GM23338 (cell line): ENCODE results near the gene LMO1. TPM values are rescaled to one million over a fixed set of nuclear protein-coding genes. Genes with fewer than 3 reads are reported as not detected.

Experiments used
- ATAC-seq: fragments of 200-7000 bp; cut with Tn5 transposase; 3 replicates; pipeline ENCODE4 v1.9.1; 2020
- DNase-seq: peaks from one replicate; pipeline ENCODE4 v3.0.0-alpha.2; 2015; ENCODE audit warnings: low spot score
- H2AFZ ChIP-seq: fragments of 200-600 bp; sonication (generic); 2 replicates; pipeline ENCODE4 v1.8.0; 2016; ENCODE audit warnings: antibody characterized with exemption, mild to moderate bottlenecking, moderate library complexity
- H3F3A ChIP-seq: fragments of 200-600 bp; sonication (generic); replicated peaks from 2 replicates; pipeline ENCODE4 v1.8.0; 2017; ENCODE audit warnings: antibody characterized with exemption, mixed run types, low read depth
- H3K27ac ChIP-seq: fragments of 200-600 bp; sonication (generic); 2 replicates; pipeline ENCODE4 v1.6.1; 2016; ENCODE audit warnings: low read depth
- H3K27me3 ChIP-seq: fragments of 200-600 bp; sonication (generic); 2 replicates; pipeline ENCODE4 v1.8.0; 2016; ENCODE audit warnings: mild to moderate bottlenecking, mixed run types, moderate library complexity; ENCODE audit not compliant: insufficient read depth
- H3K36me3 ChIP-seq: fragments of 200-600 bp; sonication (generic); 2 replicates; pipeline ENCODE4 v1.8.0; 2016; ENCODE audit warnings: mild to moderate bottlenecking; ENCODE audit not compliant: insufficient read depth
- H3K4me1 ChIP-seq: fragments of 200-600 bp; sonication (generic); 2 replicates; pipeline ENCODE4 v1.8.0; 2016; ENCODE audit warnings: mild to moderate bottlenecking, moderate library complexity; ENCODE audit not compliant: insufficient read depth
- H3K4me2 ChIP-seq: fragments of 200-600 bp; sonication (generic); 2 replicates; pipeline ENCODE4 v1.7.1; 2017; ENCODE audit warnings: mixed run types
- H3K4me3 ChIP-seq: fragments of 200-600 bp; sonication (generic); 2 replicates; pipeline ENCODE4 v1.6.1; 2016; ENCODE audit warnings: mixed run types
- H3K79me2 ChIP-seq: fragments of 200-600 bp; sonication (generic); replicated peaks from 2 replicates; pipeline ENCODE4 v1.8.0; 2017; ENCODE audit warnings: mild to moderate bottlenecking; ENCODE audit not compliant: insufficient read depth
- H3K9me2 ChIP-seq: fragments of 200-600 bp; sonication (generic); 2 replicates; pipeline ENCODE4 v1.8.0; 2017; ENCODE audit not compliant: insufficient read depth
- H4K20me1 ChIP-seq: fragments of 200-600 bp; sonication (generic); replicated peaks from 2 replicates; pipeline ENCODE4 v1.8.0; 2017; ENCODE audit warnings: mild to moderate bottlenecking; ENCODE audit not compliant: insufficient read depth
- H3K27ac Mint-ChIP-seq: 2 replicates; pipeline ENCODE4 v1.8.0; 2020; ENCODE audit warnings: inconsistent platforms, mild to moderate bottlenecking, moderate library complexity, mixed read lengths
- H3K27me3 Mint-ChIP-seq: 3 replicates; pipeline ENCODE4 v1.8.0; 2022; ENCODE audit warnings: low read depth, mild to moderate bottlenecking, moderate library complexity, mixed read lengths, inconsistent platforms; ENCODE audit not compliant: insufficient read depth, poor library complexity
- H3K36me3 Mint-ChIP-seq: 3 replicates; pipeline ENCODE4 v1.8.0; 2021; ENCODE audit warnings: low read depth, mild to moderate bottlenecking, inconsistent platforms, moderate library complexity, mixed read lengths
- H3K4me1 Mint-ChIP-seq: 3 replicates; pipeline ENCODE4 v1.8.0; 2020; ENCODE audit warnings: mild to moderate bottlenecking, inconsistent platforms, mixed read lengths
- H3K4me3 Mint-ChIP-seq: 3 replicates; pipeline ENCODE4 v1.8.0; 2021; ENCODE audit warnings: moderate library complexity, mild to moderate bottlenecking, inconsistent platforms, mixed read lengths
- H3K9me3 Mint-ChIP-seq: 3 replicates; pipeline ENCODE4 v1.8.0; 2020; ENCODE audit warnings: moderate library complexity, mild to moderate bottlenecking, inconsistent platforms, mixed read lengths
- EZH2 ChIP-seq: fragments of 200-600 bp; sonication (generic); IDR thresholded peaks from one replicate; pipeline ENCODE4 v1.8.0; 2017; ENCODE audit warnings: antibody characterized with exemption, mild to moderate bottlenecking, low read depth; ENCODE audit not compliant: unreplicated experiment
- EZH2phosphoT487 ChIP-seq: fragments of 200-600 bp; sonication (generic); IDR thresholded peaks from one replicate; pipeline ENCODE4 v1.8.1; 2018; ENCODE audit warnings: antibody characterized with exemption; ENCODE audit not compliant: unreplicated experiment
- JUNB ChIP-seq: IDR thresholded peaks from one replicate; pipeline ENCODE4 v1.6.1; 2016; ENCODE audit warnings: antibody characterized with exemption; ENCODE audit not compliant: unreplicated experiment
- NANOG ChIP-seq: IDR thresholded peaks from 2 replicates; pipeline ENCODE4 v1.6.1; 2016; ENCODE audit warnings: antibody characterized with exemption, borderline replicate concordance
- POLR2AphosphoS5 ChIP-seq: IDR thresholded peaks from 2 replicates; pipeline ENCODE4 v1.6.1; 2016; ENCODE audit warnings: antibody characterized with exemption, low read depth
- REST ChIP-seq: IDR thresholded peaks from one replicate; pipeline ENCODE4 v1.6.1; 2018; ENCODE audit warnings: antibody characterized with exemption; ENCODE audit not compliant: unreplicated experiment
- STAT1 ChIP-seq: IDR thresholded peaks from one replicate; pipeline ENCODE4 v1.6.1; 2016; ENCODE audit warnings: antibody characterized with exemption; ENCODE audit not compliant: unreplicated experiment
- ZNF114 ChIP-seq: fragments of 250-450 bp; sonication (Bioruptor Pico); IDR thresholded peaks from 2 replicates; pipeline ENCODE4 v1.5.0; 2020; ENCODE audit warnings: mild to moderate bottlenecking, moderate library complexity
- ZNF331 ChIP-seq: fragments of 250-450 bp; sonication (Bioruptor Pico); IDR thresholded peaks from 2 replicates; pipeline ENCODE4 v1.5.0; 2020; ENCODE audit warnings: low read depth, mild to moderate bottlenecking, moderate library complexity
- polyA plus RNA-seq: library from polyadenylated mRNA; unstranded; fragments of >200 nt; fragmentation: Nextera tagmentation; extraction: Ambion mirVana; gene quantifications from 2 replicates; pipeline ENCODE4 v1.2.1, GENCODE V29; 2016
- total RNA-seq: library from RNA; depleted of rRNA; stranded (reverse); fragments of >200 nt; shearing (Covaris generic); gene quantifications from 2 replicates; pipeline ENCODE4 v1.2.3, GENCODE V29; 2014
- TF ChIP-seq, protein P1 (sequence below), 2 experiments: fragments of 200-600 bp in 1 of 2; sonication (generic) in 1 of 2; conservative IDR thresholded peaks; 2 replicates each; pipeline versions ENCODE4 v1.5.1 to v1.6.1; 2016 to 2017; ENCODE audit warnings: antibody characterized with exemption in 2 of 2, low read depth in 2 of 2, mild to moderate bottlenecking in 2 of 2, moderate library complexity in 1 of 2
- TF ChIP-seq, protein P2 (sequence below): IDR thresholded peaks from 2 replicates; pipeline ENCODE4 v1.6.1; 2016; ENCODE audit warnings: antibody characterized with exemption
- TF ChIP-seq, protein P3 (sequence below): fragments of 250-450 bp; sonication (Bioruptor Pico); IDR thresholded peaks from 2 replicates; pipeline ENCODE4 v1.5.0; 2020; ENCODE audit warnings: mild to moderate bottlenecking, moderate library complexity

LMO1 gene
- total and polyA plus RNA-seq, 2 experiments from 2014 or later: 0.40 TPM; not detected in 1

DNA sequence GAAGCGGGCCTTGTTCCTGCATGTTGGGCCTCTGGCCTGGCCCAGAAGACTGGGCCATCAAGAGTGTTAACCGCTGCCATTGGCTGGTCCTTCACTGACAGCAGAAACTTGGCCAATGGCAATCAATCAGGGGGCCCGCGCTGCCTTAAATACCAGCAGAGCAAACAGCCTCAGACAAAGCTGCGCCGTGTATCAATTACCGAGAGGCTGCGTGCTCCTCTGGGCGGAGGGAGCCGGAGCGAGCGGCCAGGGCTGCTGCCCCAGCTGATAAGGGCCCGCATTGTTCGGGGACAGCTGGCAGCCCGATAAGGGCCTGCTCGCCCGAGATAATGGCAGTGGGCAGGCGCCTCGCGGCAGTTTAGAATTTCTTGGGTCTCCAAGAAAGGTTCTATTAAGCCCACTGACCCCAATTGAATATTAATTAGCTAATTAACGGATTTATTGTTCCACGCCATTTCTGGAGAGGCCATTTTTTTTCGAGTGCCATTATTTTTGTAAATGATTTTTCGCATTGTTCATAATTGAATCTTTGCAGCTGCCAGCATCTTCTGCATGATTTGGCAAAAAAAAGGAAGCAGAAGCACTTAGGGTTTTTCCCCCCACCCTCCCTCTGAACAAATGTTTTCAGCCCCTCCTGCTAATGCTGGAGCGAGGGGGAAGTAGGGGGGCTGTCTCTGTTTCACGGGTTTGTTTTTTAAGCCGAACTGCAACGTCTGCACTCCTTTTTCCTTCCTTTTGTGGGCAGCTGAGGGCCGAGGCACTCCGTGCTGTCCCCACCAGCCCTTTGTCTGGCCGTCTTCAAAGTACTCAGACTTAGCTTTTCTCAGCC, 57.2 kb downstream of the LMO1 start (continued):
- TF ChIP-seq REST (no peak), NANOG (no peak), EZH2 (no peak), POLR2AphosphoS5 (no peak), ZNF331 (CRISPR knock-in tag) (no peak), ZNF114 (CRISPR knock-in tag) (no peak), JUNB (no peak), STAT1 (no peak)
- TF ChIP-seq, protein P1, sequence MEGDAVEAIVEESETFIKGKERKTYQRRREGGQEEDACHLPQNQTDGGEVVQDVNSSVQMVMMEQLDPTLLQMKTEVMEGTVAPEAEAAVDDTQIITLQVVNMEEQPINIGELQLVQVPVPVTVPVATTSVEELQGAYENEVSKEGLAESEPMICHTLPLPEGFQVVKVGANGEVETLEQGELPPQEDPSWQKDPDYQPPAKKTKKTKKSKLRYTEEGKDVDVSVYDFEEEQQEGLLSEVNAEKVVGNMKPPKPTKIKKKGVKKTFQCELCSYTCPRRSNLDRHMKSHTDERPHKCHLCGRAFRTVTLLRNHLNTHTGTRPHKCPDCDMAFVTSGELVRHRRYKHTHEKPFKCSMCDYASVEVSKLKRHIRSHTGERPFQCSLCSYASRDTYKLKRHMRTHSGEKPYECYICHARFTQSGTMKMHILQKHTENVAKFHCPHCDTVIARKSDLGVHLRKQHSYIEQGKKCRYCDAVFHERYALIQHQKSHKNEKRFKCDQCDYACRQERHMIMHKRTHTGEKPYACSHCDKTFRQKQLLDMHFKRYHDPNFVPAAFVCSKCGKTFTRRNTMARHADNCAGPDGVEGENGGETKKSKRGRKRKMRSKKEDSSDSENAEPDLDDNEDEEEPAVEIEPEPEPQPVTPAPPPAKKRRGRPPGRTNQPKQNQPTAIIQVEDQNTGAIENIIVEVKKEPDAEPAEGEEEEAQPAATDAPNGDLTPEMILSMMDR (conservative IDR thresholded peaks at IDR 0.05; ENCODE audit: low read depth in 2 of 2): no peak
- TF ChIP-seq, protein P2, sequence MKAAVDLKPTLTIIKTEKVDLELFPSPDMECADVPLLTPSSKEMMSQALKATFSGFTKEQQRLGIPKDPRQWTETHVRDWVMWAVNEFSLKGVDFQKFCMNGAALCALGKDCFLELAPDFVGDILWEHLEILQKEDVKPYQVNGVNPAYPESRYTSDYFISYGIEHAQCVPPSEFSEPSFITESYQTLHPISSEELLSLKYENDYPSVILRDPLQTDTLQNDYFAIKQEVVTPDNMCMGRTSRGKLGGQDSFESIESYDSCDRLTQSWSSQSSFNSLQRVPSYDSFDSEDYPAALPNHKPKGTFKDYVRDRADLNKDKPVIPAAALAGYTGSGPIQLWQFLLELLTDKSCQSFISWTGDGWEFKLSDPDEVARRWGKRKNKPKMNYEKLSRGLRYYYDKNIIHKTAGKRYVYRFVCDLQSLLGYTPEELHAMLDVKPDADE: no peak

- Mint-ChIP-seq H3K4me3 (no peak overlapping the region), H3K36me3 (no peaks in the 10 kb centered on the region), H3K27me3 (peaks cover 11% of the 10 kb centered on the region), H3K27ac (no peak overlapping the region; the same call in 1 of the 2 replicates), H3K4me1 (peaks cover 18% of the 10 kb centered on the region), H3K9me3 (no peaks in the 10 kb centered on the region)
- DNase-seq (no peak), ATAC-seq (no peak)
- H3K4me1 ChIP-seq: no peaks in the 10 kb centered on the region
- H4K20me1 ChIP-seq: no peaks in the 10 kb centered on the region
- H3K36me3 ChIP-seq: no peaks in the 10 kb centered on the region
- H3K27ac ChIP-seq: no peak overlapping the region
- H3F3A ChIP-seq: no peaks in the 10 kb centered on the region
- no peak overlapping the region for H3K4me3 ChIP-seq
- H3K79me2 ChIP-seq: no peaks in the 10 kb centered on the region
- H2AFZ ChIP-seq: peak overlapping the region; percentile 99
- H3K4me2 ChIP-seq: no peak overlapping the region
- 0 out of 2 replicates have a peak, but pooled peaks cover 6% of the 10 kb centered on the region for H3K9me2 ChIP-seq
- H3K27me3 ChIP-seq: no peaks in the 10 kb centered on the region
- no peak for TF ChIP-seq ZNF114 (CRISPR knock-in tag)
- TF ChIP-seq EZH2phosphoT487: no peak
- TF ChIP-seq, protein P3, sequence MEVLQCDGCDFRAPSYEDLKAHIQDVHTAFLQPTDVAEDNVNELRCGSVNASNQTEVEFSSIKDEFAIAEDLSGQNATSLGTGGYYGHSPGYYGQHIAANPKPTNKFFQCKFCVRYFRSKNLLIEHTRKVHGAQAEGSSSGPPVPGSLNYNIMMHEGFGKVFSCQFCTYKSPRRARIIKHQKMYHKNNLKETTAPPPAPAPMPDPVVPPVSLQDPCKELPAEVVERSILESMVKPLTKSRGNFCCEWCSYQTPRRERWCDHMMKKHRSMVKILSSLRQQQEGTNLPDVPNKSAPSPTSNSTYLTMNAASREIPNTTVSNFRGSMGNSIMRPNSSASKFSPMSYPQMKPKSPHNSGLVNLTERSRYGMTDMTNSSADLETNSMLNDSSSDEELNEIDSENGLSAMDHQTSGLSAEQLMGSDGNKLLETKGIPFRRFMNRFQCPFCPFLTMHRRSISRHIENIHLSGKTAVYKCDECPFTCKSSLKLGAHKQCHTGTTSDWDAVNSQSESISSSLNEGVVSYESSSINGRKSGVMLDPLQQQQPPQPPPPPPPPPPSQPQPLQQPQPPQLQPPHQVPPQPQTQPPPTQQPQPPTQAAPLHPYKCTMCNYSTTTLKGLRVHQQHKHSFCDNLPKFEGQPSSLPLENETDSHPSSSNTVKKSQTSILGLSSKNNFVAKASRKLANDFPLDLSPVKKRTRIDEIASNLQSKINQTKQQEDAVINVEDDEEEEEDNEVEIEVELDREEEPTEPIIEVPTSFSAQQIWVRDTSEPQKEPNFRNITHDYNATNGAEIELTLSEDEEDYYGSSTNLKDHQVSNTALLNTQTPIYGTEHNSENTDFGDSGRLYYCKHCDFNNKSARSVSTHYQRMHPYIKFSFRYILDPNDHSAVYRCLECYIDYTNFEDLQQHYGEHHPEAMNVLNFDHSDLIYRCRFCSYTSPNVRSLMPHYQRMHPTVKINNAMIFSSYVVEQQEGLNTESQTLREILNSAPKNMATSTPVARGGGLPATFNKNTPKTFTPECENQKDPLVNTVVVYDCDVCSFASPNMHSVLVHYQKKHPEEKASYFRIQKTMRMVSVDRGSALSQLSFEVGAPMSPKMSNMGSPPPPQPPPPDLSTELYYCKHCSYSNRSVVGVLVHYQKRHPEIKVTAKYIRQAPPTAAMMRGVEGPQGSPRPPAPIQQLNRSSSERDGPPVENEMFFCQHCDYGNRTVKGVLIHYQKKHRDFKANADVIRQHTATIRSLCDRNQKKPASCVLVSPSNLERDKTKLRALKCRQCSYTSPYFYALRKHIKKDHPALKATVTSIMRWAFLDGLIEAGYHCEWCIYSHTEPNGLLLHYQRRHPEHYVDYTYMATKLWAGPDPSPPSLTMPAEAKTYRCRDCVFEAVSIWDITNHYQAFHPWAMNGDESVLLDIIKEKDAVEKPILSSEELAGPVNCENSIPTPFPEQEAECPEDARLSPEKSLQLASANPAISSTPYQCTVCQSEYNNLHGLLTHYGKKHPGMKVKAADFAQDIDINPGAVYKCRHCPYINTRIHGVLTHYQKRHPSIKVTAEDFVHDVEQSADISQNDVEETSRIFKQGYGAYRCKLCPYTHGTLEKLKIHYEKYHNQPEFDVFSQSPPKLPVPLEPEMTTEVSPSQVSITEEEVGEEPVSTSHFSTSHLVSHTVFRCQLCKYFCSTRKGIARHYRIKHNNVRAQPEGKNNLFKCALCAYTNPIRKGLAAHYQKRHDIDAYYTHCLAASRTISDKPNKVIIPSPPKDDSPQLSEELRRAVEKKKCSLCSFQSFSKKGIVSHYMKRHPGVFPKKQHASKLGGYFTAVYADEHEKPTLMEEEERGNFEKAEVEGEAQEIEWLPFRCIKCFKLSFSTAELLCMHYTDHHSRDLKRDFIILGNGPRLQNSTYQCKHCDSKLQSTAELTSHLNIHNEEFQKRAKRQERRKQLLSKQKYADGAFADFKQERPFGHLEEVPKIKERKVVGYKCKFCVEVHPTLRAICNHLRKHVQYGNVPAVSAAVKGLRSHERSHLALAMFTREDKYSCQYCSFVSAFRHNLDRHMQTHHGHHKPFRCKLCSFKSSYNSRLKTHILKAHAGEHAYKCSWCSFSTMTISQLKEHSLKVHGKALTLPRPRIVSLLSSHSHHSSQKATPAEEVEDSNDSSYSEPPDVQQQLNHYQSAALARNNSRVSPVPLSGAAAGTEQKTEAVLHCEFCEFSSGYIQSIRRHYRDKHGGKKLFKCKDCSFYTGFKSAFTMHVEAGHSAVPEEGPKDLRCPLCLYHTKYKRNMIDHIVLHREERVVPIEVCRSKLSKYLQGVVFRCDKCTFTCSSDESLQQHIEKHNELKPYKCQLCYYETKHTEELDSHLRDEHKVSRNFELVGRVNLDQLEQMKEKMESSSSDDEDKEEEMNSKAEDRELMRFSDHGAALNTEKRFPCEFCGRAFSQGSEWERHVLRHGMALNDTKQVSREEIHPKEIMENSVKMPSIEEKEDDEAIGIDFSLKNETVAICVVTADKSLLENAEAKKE (CRISPR knock-in tag): no peak
- no peak for TF ChIP-seq POLR2AphosphoS5
- TF ChIP-seq EZH2: no peak
Measured at GRCh38 chr11:8205566-8205965, 58.1 kb downstream of the LMO1 start.
